MCF 10A (cell line): ENCODE results near the gene GSAP. TPM values are rescaled to one million over a fixed set of nuclear protein-coding genes. Genes with fewer than 3 reads are reported as not detected.

ENCODE experiments used
- BruUV-seq: library from RNA; stranded (reverse); fragments of 400-500 nt; replicated peaks from 2 replicates; lab custom pipeline; 2021; lab: Mats Ljungman, UMichigan
- CTCF ChIA-PET: fragments of 300-600 bp; sonication (Branson Sonifier 250); formaldehyde crosslinking; extraction: SDS; loops from one replicate; lab custom pipeline; 2021; ENCODE audit warnings: antibody characterized with exemption, inconsistent platforms; lab: Yijun Ruan, JAX
- POLR2A ChIA-PET: fragments of 300-600, 350-650 bp; sonication (Branson Sonifier 250); formaldehyde crosslinking; extraction: SDS; loops from one replicate; lab custom pipeline; 2020; ENCODE audit warnings: antibody characterized with exemption, inconsistent platforms; lab: Yijun Ruan, JAX
- DNase-seq: peaks from one replicate; pipeline ENCODE4 v3.0.0-alpha.2; 2018; ENCODE audit not compliant: unreplicated experiment
- H3K27ac Mint-ChIP-seq: one replicate; pipeline ENCODE4 v1.8.0; 2022; ENCODE audit warnings: mild to moderate bottlenecking, low read depth, mixed read lengths; ENCODE audit not compliant: unreplicated experiment
- H3K27me3 Mint-ChIP-seq: one replicate; pipeline ENCODE4 v1.8.0; 2022; ENCODE audit warnings: mixed read lengths; ENCODE audit not compliant: insufficient read depth, unreplicated experiment
- H3K36me3 Mint-ChIP-seq: one replicate; pipeline ENCODE4 v1.8.0; 2022; ENCODE audit warnings: mild to moderate bottlenecking, moderate library complexity, mixed read lengths; ENCODE audit not compliant: insufficient read depth, unreplicated experiment
- H3K4me1 Mint-ChIP-seq: one replicate; pipeline ENCODE4 v1.8.0; 2022; ENCODE audit warnings: mixed read lengths; ENCODE audit not compliant: insufficient read depth, unreplicated experiment
- H3K4me3 Mint-ChIP-seq: one replicate; pipeline ENCODE4 v1.8.0; 2022; ENCODE audit warnings: mild to moderate bottlenecking, moderate library complexity, mixed read lengths; ENCODE audit not compliant: unreplicated experiment
- H3K9me3 Mint-ChIP-seq: one replicate; pipeline ENCODE4 v1.8.0; 2022; ENCODE audit warnings: mixed read lengths; ENCODE audit not compliant: unreplicated experiment
- intact Hi-C: fragments of 100-400 bp; cut with micrococcal nuclease; formaldehyde crosslinking; loops from 2 replicates; pipeline ENCODE4 v1.14.1; 2022
- total RNA-seq: library from RNA; stranded (reverse); gene quantifications from 2 replicates; pipeline ENCODE4 v1.2.3, GENCODE V29; 2022
- TF ChIP-seq, protein P1 (sequence below): fragments of 200-600 bp; IDR thresholded peaks from one replicate; pipeline ENCODE4 v1.8.0; 2022; ENCODE audit warnings: antibody characterized with exemption, mild to moderate bottlenecking; ENCODE audit not compliant: unreplicated experiment

Gene GSAP
- total RNA-seq, 1 experiment from 2014 or later, result 13.7 TPM

DNA sequence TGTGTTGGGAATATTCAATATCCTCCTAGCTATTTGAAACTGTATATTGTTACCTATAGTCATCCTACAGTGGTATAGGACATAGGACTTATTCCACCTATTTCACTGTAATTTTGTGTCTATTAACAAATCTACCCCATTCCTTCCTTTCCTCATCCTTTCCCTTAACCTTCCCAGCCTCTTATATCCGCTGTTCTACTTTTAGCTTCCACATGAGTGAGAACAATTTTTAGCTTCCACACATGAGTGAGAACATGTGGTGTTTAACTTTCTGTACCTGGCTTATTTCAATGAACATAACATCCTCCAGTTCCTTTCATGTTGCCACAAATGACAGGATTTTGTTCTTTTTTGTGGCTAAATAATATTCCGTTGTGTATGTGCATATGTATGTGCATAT lies 120.6 kb downstream of the GSAP start:
- H3K4me1 Mint-ChIP-seq, result no peaks in the 10 kb centered on the region
- H3K36me3 Mint-ChIP-seq, result no peaks in the 10 kb centered on the region
- no peak overlapping the region for H3K27ac Mint-ChIP-seq
- no peak overlapping the region for H3K4me3 Mint-ChIP-seq
- no peak for DNase-seq
- no peaks in the 10 kb centered on the region for H3K27me3 Mint-ChIP-seq
- intact Hi-C loops, result no loop called here
- ChIA-PET POLR2A (no interaction called here), CTCF (interaction anchor here (0.6 kb wide), 1 partner anchor 49 kb away, joined by 3 read pairs; no protein-coding TSS in a partner anchor)
- no TSS peak for BruUV-seq
- H3K9me3 Mint-ChIP-seq, result peaks cover 15% of the 10 kb centered on the region
- TF ChIP-seq, protein P1, sequence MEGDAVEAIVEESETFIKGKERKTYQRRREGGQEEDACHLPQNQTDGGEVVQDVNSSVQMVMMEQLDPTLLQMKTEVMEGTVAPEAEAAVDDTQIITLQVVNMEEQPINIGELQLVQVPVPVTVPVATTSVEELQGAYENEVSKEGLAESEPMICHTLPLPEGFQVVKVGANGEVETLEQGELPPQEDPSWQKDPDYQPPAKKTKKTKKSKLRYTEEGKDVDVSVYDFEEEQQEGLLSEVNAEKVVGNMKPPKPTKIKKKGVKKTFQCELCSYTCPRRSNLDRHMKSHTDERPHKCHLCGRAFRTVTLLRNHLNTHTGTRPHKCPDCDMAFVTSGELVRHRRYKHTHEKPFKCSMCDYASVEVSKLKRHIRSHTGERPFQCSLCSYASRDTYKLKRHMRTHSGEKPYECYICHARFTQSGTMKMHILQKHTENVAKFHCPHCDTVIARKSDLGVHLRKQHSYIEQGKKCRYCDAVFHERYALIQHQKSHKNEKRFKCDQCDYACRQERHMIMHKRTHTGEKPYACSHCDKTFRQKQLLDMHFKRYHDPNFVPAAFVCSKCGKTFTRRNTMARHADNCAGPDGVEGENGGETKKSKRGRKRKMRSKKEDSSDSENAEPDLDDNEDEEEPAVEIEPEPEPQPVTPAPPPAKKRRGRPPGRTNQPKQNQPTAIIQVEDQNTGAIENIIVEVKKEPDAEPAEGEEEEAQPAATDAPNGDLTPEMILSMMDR, result no peak

DNA sequence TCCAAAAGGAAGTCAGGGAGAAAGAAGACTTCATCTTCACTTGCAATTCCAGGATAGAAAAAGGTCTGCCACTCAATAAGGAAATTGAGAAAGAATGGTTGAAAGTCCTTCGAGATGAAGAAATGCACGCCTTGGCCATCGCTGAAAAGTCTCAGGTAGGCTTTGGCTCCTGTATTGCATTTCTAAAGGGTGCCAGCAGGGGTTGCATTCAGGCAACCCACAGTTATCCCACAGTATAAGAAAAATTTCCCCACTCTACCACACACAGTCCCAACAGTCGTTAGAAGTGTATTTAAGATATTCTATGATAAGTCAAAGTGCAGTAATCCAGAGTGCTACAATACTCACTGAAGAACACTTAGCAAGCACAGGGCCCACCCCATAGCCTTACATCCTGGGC lies 123.1 kb downstream of the GSAP start:
- DNase-seq, result peak; percentile 4
- ChIA-PET CTCF (no interaction called here), POLR2A (no interaction called here)
- Mint-ChIP-seq H3K4me3 (no peak overlapping the region), H3K27me3 (no peaks in the 10 kb centered on the region), H3K9me3 (peaks cover 15% of the 10 kb centered on the region), H3K4me1 (peaks cover 6% of the 10 kb centered on the region), H3K36me3 (no peaks in the 10 kb centered on the region), H3K27ac (no peak overlapping the region)
- TF ChIP-seq, protein P1, result no peak
- no TSS peak for BruUV-seq
- intact Hi-C loops, result no loop called here

DNA sequence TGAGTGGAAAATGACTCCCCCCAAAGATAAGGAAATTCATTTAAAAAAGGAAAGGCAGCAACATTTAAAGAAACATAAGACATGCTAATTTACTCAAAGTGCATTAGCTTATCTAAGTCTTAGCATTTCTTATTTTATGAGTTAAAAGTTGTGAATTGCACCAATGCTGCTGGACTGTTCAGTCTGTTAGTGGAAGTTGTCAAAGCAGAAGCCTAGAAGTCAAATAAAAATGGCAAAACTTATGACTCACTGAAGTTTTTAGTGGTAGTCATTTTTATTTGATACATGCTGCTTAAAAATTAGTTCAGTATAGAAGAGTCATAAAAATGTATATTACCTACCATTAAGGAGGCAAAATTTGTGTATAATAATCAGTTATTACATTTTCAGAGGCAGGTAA lies 125.7 kb downstream of the GSAP start:
- BruUV-seq, result no TSS peak
- no peak overlapping the region for H3K27ac Mint-ChIP-seq
- H3K27me3 Mint-ChIP-seq, result no peaks in the 10 kb centered on the region
- peaks cover 6% of the 10 kb centered on the region for H3K4me1 Mint-ChIP-seq
- ChIA-PET POLR2A (no interaction called here), CTCF (no interaction called here)
- H3K4me3 Mint-ChIP-seq, result no peak overlapping the region
- H3K36me3 Mint-ChIP-seq, result no peaks in the 10 kb centered on the region
- TF ChIP-seq, protein P1, result no peak
- peaks cover 8% of the 10 kb centered on the region for H3K9me3 Mint-ChIP-seq
- intact Hi-C loops, result no loop called here
- DNase-seq, result no peak

DNA sequence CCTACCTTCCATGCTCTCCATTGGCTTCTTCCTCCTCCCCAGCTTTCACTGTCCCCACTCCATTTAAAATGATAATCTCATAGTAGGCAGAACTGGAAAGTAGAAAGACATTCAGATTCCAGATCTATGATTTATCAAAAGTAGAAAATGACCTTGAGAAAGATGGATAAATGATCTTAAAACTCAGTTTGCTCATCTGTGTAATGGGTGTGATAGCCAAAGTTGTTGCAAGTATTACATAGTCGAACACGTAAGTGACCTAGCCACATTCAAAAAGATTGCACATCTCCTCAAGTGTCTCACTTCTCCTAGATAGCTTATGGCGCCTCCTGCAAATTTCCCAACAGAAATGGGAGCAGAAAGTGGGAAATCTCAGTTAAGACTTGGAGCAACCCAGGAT lies 126.8 kb downstream of the GSAP start:
- Mint-ChIP-seq H3K4me1 (peaks cover 6% of the 10 kb centered on the region), H3K4me3 (no peak overlapping the region), H3K9me3 (peaks cover 8% of the 10 kb centered on the region), H3K27ac (no peak overlapping the region), H3K36me3 (no peaks in the 10 kb centered on the region), H3K27me3 (no peaks in the 10 kb centered on the region)
- POLR2A ChIA-PET, result no interaction called here
- intact Hi-C loops, result no loop called here
- no peak for DNase-seq
- BruUV-seq, result no TSS peak
- CTCF ChIA-PET, result no interaction called here
- TF ChIP-seq, protein P1, result no peak
